HL-60 (cell line): ENCODE data around the gene PBRM1.

Source experiments
- DNase-seq, 2 experiments: peaks; one replicate each; pipeline ENCODE4 v3.0.0-alpha.2; 2010 to 2020; ENCODE audit warnings: low read depth in 1 of 2, low spot score in 1 of 2
- H3K27ac ChIP-seq: fragments of 250-450 bp; sonication (Bioruptor Pico); replicated peaks from 2 replicates; pipeline ENCODE4 v1.5.1; 2020; ENCODE audit warnings: mild to moderate bottlenecking, moderate library complexity
- H3K27me3 ChIP-seq: fragments of 250-450 bp; sonication (Bioruptor Pico); 2 replicates; pipeline ENCODE4 v1.5.1; 2021; ENCODE audit warnings: mild to moderate bottlenecking, moderate library complexity; ENCODE audit not compliant: insufficient read depth, poor library complexity, severe bottlenecking
- H3K4me3 ChIP-seq: replicated peaks from 2 replicates; pipeline ENCODE4 v1.5.1; 2011; ENCODE audit warnings: mild to moderate bottlenecking, control low read depth, low read length; ENCODE audit not compliant: insufficient read depth
- GABPA ChIP-seq: IDR thresholded peaks from 2 replicates; pipeline ENCODE4 v1.6.1; 2012; ENCODE audit warnings: low read depth
- POLR2AphosphoS5 ChIP-seq: IDR thresholded peaks from 2 replicates; pipeline ENCODE4 v1.6.1; 2012; ENCODE audit warnings: low read depth
- SPI1 ChIP-seq: IDR thresholded peaks from 2 replicates; pipeline ENCODE4 v1.6.1; 2012; ENCODE audit warnings: low read depth, mild to moderate bottlenecking, borderline replicate concordance
- TF ChIP-seq, protein P1 (sequence below): IDR thresholded peaks from 2 replicates; pipeline ENCODE4 v1.6.1; 2012; ENCODE audit warnings: low read depth; ENCODE audit not compliant: insufficient replicate concordance
- TF ChIP-seq, protein P2 (sequence below): IDR thresholded peaks from one replicate; pipeline ENCODE4 v1.5.1; 2011; ENCODE audit warnings: low read length, control low read depth, inconsistent platforms; ENCODE audit not compliant: insufficient read depth

PBRM1 gene

DNA sequence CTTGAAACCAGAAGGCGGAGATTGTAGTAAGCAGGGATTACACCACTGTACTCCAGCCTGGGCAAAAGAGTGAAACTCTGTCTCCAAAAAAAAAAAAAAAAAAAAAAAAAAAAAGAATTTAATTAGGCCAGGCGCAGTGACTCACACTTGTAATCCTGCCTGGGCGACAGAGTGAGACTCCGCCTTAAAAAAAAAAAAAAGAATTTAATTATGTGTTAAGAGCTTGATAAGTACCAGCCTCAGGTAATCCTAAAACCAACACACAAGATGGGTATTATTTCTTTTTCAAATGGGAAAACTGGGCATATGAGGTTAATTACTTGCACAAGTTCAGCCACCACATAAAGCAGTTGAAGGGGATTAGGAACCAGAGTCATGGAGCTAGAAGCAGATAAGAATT, 49.0 kb downstream of the PBRM1 start:
- TF ChIP-seq, protein P1, sequence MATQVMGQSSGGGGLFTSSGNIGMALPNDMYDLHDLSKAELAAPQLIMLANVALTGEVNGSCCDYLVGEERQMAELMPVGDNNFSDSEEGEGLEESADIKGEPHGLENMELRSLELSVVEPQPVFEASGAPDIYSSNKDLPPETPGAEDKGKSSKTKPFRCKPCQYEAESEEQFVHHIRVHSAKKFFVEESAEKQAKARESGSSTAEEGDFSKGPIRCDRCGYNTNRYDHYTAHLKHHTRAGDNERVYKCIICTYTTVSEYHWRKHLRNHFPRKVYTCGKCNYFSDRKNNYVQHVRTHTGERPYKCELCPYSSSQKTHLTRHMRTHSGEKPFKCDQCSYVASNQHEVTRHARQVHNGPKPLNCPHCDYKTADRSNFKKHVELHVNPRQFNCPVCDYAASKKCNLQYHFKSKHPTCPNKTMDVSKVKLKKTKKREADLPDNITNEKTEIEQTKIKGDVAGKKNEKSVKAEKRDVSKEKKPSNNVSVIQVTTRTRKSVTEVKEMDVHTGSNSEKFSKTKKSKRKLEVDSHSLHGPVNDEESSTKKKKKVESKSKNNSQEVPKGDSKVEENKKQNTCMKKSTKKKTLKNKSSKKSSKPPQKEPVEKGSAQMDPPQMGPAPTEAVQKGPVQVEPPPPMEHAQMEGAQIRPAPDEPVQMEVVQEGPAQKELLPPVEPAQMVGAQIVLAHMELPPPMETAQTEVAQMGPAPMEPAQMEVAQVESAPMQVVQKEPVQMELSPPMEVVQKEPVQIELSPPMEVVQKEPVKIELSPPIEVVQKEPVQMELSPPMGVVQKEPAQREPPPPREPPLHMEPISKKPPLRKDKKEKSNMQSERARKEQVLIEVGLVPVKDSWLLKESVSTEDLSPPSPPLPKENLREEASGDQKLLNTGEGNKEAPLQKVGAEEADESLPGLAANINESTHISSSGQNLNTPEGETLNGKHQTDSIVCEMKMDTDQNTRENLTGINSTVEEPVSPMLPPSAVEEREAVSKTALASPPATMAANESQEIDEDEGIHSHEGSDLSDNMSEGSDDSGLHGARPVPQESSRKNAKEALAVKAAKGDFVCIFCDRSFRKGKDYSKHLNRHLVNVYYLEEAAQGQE: no peak
- no peak for TF ChIP-seq POLR2AphosphoS5
- TF ChIP-seq, protein P2, sequence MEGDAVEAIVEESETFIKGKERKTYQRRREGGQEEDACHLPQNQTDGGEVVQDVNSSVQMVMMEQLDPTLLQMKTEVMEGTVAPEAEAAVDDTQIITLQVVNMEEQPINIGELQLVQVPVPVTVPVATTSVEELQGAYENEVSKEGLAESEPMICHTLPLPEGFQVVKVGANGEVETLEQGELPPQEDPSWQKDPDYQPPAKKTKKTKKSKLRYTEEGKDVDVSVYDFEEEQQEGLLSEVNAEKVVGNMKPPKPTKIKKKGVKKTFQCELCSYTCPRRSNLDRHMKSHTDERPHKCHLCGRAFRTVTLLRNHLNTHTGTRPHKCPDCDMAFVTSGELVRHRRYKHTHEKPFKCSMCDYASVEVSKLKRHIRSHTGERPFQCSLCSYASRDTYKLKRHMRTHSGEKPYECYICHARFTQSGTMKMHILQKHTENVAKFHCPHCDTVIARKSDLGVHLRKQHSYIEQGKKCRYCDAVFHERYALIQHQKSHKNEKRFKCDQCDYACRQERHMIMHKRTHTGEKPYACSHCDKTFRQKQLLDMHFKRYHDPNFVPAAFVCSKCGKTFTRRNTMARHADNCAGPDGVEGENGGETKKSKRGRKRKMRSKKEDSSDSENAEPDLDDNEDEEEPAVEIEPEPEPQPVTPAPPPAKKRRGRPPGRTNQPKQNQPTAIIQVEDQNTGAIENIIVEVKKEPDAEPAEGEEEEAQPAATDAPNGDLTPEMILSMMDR: no peak
- TF ChIP-seq SPI1: no peak
- TF ChIP-seq GABPA: no peak
- DNase-seq: no peak
- no peak overlapping the region; the same call in 1 of the 2 replicates for H3K27ac ChIP-seq
- H3K4me3 ChIP-seq: no peak overlapping the region
- H3K27me3 ChIP-seq: no peaks in the 10 kb centered on the region

DNA sequence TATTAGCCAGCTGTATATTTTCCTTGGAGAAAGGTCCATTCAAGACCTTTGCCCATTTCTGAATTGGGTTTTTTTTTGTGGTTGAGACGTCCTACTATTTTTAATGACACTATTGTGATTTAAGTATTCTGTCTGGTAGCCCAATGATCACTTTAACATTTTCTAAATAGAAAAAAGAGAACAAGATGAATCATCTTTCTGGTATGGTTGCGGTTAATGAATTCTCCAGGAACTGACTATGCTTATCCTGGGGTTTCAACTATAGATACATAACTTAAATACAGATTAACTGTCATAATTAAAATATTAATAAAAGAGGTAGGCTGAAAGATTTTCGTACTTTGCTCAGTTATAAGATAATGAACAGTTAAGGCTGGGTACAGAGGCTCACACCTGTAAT, 51.9 kb downstream of the PBRM1 start:
- no peak for DNase-seq
- Histone ChIP-seq H3K4me3 (no peak overlapping the region), H3K27ac (no peak overlapping the region), H3K27me3 (no peaks in the 10 kb centered on the region)
- TF ChIP-seq, protein P1: no peak
- no peak for TF ChIP-seq SPI1
- no peak for TF ChIP-seq POLR2AphosphoS5
- no peak for TF ChIP-seq GABPA
- TF ChIP-seq, protein P2: no peak

DNA sequence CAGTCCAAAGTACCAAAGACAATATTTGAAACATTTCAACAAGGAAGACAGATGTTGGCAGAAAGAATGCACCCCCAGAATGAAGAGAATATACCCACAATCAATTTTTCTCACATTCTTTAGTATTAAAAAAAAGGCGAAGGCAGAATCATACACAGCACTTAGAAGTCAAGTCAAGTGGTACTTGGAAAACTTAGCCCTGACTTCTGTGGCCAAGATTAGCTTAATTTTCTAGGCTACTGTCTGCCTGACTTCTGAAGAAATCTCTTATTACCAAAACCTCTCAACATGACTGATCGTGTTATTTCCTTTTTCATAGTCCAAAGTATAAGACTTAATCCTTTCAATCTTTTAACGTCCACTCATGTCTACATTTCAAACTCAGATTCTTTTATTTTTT, 60.7 kb downstream of the PBRM1 start:
- H3K27me3 ChIP-seq: no peaks in the 10 kb centered on the region
- no peak overlapping the region for H3K4me3 ChIP-seq
- TF ChIP-seq SPI1 (no peak), GABPA (no peak), POLR2AphosphoS5 (no peak)
- TF ChIP-seq, protein P1: no peak
- TF ChIP-seq, protein P2: no peak
- DNase-seq: no peak
- no peak overlapping the region for H3K27ac ChIP-seq
